Activated CD4-positive, CD25-positive, alpha-beta regulatory T cell treated with anti-CD3 and anti-CD28 coated beads, Interleukin-2, amount 50 U/mL, for 16 hours (primary cell): Measurements from ENCODE around the gene CD93.

Experiments used
- DNase-seq: peaks from one replicate; pipeline ENCODE4 v3.0.0-alpha.2; 2020; ENCODE audit warnings: low read depth, low spot score

The CD93 gene

DNA sequence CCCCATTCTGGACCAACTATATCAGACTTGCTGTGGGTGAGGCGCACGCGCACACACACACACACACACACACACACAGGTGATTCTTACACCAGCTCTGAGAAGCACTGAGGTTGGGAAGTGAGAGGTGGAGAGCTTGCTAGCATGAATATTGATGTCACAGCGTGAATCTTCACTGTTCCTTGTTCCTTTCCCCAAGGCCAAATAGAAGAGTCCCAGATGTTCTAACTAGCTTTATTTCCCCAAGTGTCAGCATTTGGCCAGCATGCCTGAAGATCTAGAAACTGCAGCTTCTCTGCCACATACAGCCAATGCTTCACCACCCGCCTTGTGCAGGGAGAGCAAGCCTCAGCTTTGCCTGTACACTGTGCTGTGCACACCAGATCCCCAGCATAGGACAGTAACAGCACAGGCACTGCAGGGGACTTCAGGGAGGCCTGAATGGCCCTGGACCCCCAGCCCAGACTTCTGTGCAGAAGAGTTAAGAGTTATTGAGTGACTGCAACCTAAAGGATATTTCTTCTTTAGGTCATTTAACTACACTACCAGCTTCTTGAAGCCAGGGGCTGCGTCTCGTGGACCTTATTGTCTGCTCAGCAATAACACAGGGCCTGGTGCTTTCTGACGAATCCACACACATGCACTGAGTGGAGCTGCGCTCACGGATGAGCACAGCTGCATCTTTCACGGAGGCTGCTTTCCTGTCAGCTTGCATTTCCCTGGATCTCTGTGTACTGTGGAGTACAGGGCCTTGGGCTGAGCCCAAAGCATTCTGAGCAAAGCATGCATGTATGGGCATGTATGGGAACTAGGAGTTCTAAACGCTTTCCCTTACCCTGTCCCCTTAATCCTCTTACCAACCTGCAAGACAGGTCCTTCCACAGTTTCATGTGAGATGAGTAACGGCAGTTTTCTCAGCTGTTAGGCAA is 13.9 kb upstream of the CD93 start:
- no peak for DNase-seq

DNA sequence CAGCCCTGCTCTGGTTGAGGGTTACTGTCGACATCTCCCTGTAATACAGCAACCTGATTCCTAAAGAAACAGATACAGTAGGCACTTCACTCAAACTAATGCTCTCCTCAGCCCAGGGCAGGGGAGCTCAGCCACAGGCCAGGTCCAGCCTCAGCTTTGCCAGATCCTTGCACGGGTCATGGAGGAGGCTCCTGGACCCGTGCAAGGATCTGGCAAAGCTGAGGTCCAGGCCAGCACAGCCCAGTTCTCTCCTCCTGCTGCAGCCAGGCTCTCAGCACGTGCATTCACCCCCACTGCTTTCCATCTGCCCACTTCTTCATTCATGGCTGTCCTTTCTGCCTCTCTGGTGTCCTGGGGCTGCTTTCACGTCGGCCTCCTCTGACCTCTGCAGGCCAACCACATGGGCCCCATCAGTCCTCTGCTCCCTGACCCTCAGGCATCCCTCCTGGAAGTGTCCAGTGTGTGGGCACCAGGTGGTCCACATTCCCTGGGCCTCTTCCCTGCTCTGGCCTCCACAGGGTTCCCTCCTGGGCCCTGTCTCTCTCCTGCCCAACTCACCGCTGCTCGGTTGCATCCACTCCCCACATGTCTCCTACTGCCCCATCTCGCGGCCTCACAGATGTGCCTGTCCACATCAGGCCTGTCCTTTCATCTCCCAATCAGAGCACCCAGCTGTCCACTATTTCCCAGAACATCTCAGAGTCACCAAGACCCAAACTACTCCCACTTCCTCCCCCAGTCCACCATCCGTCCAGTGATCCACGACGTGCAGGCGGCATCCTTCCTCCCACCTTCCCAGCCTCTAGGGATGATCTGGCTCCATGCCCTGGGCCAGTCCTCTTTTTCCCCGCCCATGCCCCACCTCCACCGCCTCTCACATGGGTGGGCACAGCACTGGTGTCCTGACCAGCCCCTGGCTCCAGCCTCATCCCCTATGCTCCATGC is 11.8 kb upstream of the CD93 start:
- DNase-seq: no peak

DNA sequence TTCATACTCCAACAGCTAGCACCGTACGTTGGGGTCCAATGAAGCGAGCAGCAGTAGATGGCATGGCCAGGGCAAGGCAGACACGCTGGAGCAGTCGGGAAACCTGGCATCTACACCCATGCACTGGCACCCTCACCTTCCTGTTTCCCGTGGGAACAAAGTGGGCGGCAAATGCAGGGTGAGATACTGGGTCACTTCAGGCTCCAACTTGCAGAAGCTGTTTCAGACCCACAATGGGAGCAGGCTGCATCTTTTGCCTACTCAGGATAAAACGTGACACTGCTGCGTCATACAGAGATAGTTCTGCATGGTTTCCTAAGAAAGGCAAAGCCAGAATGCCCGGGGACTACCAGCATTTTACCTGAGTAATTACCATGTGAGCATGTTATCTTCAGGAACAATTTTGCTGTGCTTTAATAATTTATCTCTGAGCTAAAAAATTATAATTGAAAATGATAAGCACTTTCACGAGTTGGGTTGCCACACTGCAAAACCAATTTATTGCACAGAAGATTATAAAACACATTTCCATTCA is 10.9 kb upstream of the CD93 start:
- DNase-seq: no peak

DNA sequence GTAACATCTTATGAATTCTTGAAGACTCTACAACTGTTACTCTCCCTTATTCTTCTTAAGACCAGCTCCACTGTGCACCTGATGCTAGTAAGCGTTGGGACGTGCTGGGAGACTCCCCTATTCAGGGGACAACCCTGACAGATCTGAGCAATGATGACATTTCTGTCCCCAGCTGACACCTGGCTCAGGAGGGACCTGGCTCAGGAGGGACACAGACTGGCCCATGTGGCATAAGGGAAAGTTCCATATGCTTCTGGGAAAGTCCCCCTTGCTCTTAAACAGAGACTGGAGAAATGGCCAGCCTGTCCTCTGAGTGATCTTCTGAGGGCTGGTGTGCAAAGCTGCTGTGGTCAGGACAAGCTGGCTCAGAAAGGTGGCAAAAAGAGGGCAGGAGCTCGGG is 10.0 kb upstream of the CD93 start:
- no peak for DNase-seq

DNA sequence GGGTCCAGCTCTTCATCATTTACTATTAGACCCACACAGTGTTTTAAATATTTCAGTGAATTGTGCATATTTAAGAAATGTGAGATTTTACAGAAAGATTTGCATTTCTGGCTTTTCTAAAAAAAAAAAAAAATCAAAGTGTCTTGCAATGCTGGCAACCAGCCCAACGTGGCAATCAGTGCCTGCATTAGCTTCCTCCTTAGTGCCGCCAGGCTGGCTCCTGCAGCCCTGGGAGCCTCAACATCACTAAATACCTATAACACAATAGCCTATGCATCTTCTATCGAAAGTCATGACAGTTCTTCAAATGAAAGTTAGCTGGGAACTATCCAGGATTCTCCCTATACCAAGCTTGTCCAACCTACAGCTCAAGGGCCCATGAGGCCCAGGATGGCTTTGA is 9.4 kb upstream of the CD93 start:
- DNase-seq: no peak

DNA sequence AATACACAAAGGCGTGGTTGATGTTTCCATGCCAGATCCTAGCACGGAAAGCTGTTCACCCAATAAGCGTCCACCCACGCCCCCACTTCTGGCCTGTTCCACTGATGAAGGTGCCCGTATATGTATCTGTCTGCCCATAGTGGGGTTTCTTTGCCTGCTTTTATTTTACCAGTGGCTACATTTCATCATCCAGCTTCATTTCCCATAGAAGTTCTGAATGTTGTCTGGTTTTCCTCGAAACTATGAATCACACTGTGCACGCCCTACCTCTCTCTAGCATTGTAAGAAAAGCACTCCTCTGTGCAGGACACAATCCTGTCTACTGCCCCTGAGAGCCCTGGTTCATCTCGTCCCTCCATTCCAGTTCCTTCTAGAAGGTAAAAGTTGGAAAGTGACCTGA is 8.8 kb upstream of the CD93 start:
- no peak for DNase-seq

DNA sequence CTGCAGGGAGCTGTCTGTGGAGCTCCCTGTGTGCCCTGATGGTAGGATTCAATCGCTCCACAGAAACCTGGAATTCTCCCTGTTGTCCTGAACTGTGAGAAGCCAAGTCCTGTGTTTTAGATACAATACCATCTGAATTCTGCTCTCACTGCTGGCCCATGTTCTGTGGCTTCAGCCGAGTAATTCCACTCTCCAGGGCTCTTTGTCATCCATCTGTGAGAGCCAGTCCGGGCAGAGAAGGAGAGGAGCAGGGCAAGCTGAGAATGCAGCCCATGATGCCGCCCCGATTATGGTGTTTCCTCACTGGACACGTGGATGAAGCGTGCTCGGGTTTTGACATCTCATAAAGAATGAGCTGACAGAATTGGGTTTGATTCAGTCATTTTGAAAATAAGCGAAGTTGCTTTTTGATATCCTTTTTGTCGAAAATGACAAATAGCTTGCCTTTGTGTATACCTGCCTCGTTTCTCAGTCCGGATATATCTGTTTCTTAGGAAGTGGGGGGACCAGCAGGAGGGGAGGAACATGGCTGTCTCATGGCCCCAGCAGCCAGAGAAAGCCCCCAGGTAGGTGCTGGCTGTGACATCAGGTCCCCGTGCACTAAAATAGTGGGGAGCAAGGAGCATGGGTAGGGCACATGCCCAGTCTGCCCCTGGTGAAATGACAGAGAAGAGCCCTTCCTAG is 8.2 kb upstream of the CD93 start:
- no peak for DNase-seq

DNA sequence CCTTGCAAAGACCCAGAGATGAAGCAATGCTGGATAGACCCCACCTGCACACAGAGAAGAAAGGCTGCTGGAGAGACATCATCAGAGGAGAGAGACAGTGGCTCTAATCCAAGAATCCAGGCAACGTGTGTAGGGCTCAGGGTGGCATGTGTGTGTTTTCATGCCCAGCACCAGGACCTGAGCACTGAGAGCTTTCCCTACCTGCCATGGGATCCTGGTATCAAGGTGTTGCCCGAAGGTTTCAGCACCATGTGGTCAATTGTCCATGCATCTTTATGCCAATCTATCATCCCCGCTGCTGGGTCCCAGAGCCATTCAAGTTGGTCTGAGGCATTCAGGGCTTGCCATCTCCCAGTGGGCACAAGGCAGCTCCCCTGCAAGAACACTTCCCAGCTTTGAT is 7.5 kb upstream of the CD93 start:
- DNase-seq: no peak

DNA sequence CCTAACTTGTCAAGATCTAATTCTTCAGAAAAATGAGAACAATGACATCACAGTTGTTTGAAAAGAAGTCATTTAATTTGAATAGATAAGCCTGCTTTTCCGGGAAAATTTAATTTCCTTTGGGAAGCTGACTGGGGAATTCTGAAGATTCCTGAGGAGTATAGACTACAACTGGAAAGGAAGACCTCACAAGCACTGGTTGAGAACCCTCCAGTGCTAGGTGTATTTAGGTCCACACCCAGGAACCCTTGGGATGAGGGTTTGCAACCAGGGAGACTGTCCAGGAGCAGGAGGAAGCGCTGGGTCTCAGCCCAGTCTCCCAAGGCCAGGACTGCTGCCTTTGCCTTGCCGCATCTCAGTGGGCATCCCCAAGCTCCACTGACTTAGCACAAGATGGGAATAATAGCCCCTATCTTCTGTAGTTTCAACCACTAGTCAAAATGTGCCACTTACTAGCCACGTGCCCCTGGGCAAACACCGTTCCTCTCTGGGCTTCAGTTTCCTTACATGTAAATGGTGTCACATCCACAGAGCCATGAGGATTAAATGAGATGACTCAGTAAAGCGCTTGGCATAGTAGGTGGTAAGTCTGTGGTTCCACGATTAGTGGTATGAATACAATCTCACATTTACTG is 6.9 kb upstream of the CD93 start:
- no peak for DNase-seq

DNA sequence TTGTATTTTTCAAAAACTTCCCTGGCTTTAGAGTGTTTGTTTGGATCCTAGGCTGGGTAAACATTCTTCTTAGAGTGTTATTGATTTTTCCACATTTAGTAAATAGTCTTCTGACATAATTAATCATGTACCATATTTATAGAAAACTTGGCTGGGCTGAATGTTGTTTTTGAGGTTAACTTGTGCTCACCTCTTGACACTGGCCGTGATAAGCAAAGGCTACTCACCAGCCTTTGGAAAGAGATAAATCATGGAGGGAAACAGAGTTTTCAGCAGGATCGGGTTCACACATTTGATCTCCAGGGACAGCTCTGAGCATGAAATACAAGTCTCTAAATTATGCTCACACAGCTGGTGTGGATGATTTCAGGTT is 6.2 kb upstream of the CD93 start:
- no peak for DNase-seq

DNA sequence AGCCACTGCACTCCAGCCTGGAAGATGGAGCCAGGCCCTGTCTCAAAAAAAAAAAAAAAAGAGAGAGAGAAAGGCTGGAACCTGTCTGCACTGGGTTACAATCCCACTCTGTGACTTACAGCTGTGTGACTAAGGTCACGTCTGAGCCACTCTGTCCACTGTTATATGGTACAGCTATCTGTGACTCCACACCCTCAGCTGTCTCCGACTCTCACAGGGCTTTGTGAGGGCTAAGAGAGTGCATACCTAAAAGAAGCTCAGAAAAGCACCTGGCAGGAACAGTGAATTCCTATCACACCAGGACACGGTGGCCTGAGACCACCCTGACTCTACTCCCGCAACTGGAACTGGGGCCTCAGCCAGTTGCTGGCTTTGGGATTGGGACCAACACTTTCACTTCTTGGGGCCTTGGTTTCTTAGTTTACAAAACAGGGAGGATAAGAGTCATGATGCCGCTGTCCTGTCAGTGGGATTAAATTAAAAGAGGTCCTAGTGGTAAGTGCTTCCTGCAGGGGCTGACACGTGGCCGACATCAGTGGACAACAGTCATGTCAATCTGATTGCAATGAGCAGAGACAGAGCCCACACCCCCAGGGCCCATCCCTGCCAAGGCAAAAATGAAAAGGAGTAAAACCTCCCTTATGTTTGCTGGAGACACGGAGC is 5.7 kb upstream of the CD93 start:
- no peak for DNase-seq

DNA sequence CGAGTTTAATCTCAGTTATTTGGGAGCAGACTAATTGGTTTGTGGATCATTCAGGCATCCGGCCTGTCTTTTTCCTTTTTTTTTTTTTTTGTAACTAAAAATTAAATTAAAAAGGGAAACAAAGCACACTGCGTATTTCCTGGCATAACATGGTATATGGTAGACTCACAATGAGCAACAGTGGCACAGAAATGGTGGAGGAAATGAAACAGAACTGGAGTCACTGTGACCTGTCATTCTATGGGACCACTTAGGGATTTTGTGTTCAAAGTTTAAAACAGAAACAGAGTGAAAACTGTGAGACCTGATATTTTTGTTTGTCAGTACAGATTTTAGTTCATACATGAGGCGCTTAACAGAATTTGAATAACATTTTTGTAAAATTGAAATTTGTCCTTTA is 4.8 kb upstream of the CD93 start:
- DNase-seq: no peak

DNA sequence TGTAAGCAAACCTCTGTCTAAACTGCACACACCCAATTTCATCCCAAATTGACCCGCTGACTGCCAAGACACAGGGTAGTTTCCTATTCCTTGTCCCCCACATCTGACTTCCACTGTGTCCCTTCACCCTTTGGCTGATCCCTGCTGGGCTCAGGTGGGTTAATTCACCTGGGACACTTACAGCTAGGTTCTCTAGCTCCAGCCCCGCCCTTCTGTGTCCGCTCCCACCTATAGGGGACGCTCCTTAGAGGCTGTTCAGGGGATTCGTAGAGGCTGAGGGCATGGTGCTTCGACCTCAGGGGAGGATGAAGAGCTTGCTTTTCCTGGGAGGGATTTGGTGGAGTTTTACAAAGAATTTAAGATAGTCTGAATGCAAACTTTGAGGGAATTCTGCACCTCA is 4.0 kb upstream of the CD93 start:
- DNase-seq: no peak

DNA sequence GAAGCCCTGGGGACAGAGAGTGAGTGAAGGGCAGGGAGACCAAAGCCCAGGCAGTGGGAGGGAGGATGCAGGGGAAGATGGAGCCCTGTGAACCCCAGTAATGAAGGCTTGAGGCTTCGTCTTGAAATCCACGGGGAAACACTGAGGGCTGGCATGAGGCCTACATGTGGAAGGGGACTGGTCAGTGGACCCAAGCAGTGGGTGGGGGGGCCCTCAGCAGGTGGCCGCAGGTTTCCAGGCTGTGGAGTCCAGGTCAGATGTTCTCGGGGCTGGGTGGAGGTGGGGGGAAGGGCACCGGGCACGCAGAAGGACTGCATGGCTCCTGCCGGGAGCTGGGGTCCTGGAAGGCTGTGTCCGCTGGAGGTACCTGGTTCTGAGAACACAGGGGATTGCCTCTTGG is 2.7 kb upstream of the CD93 start:
- no peak for DNase-seq

DNA sequence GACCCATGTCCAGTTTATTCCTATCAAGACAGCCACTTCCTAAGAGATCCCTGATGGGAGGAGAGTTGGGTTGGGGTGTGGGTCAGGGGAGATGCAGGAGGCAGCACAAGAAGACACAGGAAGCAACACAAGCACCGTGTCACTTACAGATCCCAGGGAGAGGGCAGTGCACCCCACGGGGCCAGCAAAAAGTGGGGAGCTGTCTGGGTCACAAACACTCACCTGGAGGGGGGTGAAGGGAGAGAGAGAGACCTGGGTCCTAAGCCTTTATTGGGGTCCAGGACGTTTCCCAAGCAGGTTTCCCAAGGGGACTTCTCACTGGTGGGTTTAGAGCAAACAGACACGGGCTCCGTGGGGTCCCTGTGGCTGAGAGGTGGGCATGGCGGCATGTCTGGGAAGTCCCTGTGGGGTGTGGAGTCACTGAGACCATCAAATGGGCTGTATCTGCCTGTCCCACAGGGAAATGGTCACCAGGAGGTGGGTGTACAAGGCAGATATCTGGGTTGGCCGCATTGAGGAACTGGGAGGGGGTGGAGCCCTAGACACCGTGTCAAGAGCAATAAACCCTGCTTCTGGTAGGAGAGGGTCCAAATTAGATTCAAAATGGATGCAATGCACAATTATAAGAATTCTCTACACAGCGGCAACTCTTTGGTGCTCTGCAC is 1.6 kb upstream of the CD93 start:
- DNase-seq: no peak

DNA sequence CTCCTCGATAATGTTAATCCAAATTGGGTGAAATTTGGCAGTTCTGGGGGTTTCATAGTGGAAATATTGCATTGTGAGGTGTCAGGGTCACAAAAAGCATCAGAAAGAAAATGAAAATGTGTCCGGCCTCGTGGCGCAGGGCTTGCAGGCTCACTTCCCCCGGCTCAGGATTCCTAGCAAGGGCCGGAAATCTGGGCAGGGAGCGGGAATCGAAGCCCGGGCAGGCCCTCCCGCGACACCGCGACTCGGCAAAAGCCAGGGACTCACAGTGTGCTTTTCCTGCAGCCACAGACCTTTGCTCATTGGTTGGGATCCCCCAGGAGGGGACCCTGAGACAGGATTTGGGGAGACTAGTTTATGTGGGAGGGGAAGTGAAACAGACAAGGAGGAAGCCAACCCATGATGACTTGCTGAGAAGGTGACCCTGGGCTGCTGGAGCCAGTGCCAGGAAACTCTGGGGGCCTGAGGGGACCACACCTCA is 847 bp upstream of the CD93 start:
- no peak for DNase-seq

DNA sequence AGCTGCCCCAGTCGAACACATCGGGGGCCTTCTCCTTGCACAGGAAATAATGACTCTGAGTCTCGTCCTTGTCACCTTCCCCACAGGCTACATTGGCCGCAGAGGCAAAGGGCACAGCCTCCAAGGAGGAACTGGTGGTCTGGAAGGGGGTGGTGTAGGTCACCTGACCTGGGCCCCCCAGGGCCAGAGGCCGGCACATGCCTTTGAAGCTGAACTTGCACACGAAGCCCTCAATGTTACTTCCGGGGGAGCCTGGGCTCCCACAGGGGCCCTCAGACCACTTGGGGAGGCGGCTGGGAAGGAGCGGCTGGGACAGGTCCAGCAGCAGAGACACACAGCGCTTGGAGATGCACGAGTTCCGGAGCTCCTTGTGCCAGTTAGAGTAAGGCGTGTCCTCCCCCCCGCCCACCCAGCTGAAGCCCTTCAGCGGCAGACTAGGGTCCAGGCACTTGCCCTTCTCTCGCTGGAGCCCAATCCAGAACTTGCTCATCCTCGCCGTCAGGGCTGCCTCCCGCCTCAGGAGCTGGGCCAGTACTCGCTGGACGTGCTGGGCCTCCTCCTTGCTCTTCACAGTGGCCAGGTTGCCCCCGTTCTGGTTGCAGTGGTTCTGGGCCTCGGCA is 578 bp downstream of the CD93 start:
- DNase-seq: no peak

DNA sequence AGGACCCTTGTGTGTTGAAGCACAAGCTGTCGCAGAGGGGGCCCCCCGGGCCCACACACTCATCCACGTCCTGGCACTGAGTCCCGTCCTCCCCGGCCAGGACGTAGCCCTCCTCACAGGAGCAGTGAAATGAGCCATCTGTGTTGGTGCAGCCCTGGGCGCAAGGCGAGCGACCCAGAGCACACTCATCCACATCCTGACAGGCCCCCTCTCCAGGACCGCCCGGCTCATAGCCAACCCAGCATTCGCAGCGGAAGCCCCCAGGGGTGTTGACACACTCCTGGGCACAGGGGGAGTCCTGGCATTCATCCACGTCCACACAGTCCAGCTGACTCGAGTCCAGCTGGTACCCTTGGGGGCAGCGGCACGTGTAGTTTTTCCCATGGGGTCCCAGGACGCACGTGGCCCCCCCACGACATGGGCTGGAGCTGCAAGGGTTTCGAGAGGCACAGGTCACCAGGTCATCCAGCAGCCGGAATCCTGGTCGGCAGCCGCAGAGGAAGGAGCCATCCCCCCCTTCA is 1.2 kb downstream of the CD93 start:
- DNase-seq: no peak

DNA sequence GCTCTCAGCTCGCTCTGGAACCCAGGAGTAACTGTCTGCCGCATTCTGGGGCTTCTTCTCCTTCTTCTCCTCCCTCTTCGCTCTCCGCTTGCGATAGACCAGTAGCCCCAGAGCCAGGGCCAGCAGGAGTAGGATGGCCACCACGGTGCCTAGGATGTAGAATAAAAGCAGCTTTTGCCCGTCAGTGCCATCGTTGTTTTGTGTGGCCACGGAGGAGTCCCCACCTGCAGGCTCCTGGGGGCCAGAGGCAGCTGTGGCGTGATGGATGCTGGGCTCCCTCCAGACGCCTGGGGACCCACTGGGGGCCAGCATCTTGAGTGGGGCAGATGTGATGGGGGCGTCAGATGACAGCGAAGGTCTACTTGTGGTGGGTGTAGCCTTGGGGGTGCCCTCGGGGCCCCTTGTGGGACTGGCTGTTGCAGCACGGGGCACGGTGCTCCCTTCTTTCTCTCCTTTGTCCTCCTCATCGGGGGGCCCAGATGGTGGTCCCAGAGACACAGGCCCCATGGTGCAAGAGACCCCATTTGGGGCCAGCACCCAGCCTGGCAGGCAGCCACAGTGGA is 1.8 kb downstream of the CD93 start:
- no peak for DNase-seq
